ENCODE measurements around the gene ADISSP.

The ADISSP gene

GRCh38 chr20:3778976-3779375, 11.4 kb upstream of the ADISSP start:
- no peak for FAIRE-seq

GRCh38 chr20:3777716-3778629, 10.4 kb upstream of the ADISSP start:
- no peak for FAIRE-seq

GRCh38 chr20:3777381-3777715, 9.8 kb upstream of the ADISSP start:
- no peak for FAIRE-seq

GRCh38 chr20:3775457-3776108, 8.0 kb upstream of the ADISSP start:
- no peak for FAIRE-seq

GRCh38 chr20:3771552-3772058, 4.1 kb upstream of the ADISSP start:
- FAIRE-seq: no peak

GRCh38 chr20:3768342-3769130, 983 bp upstream of the ADISSP start:
- FAIRE-seq: peak; percentile 35

- no peak for FAIRE-seq
These were observed 485 bp downstream of the ADISSP start for GRCh38 chr20:3767110-3767426.

GRCh38 chr20:3766422-3767109, 987 bp downstream of the ADISSP start:
- FAIRE-seq: no peak

GRCh38 chr20:3765171-3765882, 2.2 kb downstream of the ADISSP start:
- FAIRE-seq: no peak

GRCh38 chr20:3764659-3765058, 2.9 kb downstream of the ADISSP start:
- FAIRE-seq: no peak

- no peak for FAIRE-seq
These were observed 3.6 kb downstream of the ADISSP start for GRCh38 chr20:3763671-3764601.

- peak; percentile 29 for FAIRE-seq
These were observed 6.8 kb downstream of the ADISSP start for GRCh38 chr20:3760655-3761348.

- no peak for FAIRE-seq
These were observed 7.7 kb downstream of the ADISSP start for GRCh38 chr20:3759884-3760283.

GRCh38 chr20:3759316-3759823, 8.2 kb downstream of the ADISSP start:
- no peak for FAIRE-seq

- FAIRE-seq: no peak
These were observed 9.0 kb downstream of the ADISSP start for GRCh38 chr20:3758566-3758965.

- no peak for FAIRE-seq
These were observed 10.3 kb downstream of the ADISSP start for GRCh38 chr20:3757268-3757667.

GRCh38 chr20:3755814-3756480, 11.6 kb downstream of the ADISSP start:
- no peak for FAIRE-seq

GRCh38 chr20:3755269-3755668, 12.3 kb downstream of the ADISSP start:
- no peak for FAIRE-seq

- no peak for FAIRE-seq
These were observed 13.3 kb downstream of the ADISSP start for GRCh38 chr20:3754276-3754630.

Data from endometrium (tissue), 2 donors.